ENCODE data around the gene SLAMF7.
"Not testable (repeated sequence)": the region's sequence is repeated elsewhere in the genome, so short reads cannot be mapped to it uniquely, and the experiment has no call there.

The SLAMF7 gene, protein sequence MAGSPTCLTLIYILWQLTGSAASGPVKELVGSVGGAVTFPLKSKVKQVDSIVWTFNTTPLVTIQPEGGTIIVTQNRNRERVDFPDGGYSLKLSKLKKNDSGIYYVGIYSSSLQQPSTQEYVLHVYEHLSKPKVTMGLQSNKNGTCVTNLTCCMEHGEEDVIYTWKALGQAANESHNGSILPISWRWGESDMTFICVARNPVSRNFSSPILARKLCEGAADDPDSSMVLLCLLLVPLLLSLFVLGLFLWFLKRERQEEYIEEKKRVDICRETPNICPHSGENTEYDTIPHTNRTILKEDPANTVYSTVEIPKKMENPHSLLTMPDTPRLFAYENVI

DNA sequence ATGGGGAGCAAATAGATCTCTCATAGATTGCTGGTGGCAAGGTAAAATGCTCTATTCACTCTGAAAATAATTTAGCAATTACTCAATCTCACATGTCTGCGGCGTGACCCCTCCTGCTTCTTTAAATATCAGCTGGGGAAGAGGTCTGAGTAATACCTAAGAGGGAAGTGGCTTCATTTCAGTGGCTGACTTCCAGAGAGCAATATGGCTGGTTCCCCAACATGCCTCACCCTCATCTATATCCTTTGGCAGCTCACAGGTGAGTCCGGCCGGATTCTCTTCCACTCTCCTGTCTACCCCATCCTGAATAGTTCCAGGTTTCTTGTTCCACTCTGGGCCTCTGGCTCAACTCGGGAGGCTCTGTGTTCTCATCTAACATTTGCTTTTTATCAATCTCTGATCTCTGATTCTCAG is at the start of gene SLAMF7:
Gene SLAMF7 (plus strand): TSS at position 150 of the 414 bp plus-strand sequence. CDS start 55 bp downstream, at position 205.
- DNase-seq, result peak in 1 of 2 donors; percentile 40

DNA sequence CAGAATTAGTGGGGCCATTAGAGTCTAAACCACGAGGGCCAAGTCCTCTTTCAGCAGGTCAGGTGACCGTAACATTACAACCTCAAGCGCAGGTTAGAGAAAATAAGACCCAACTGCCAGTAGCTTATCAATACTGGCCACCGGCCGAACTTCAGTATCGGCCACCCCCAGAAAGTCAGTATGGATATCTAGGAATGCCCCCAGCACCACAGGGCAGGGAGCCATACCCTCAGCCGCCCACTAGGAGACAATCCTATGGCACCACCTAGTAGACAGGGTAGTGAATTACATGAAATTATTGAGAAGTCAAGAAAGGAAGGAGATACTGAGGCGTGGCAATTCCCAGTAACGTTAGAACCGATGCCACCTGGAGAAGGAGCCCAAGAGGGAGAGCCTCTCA is 46.7 kb upstream of the SLAMF7 start:
- not testable (repeated sequence) for DNase-seq

DNA sequence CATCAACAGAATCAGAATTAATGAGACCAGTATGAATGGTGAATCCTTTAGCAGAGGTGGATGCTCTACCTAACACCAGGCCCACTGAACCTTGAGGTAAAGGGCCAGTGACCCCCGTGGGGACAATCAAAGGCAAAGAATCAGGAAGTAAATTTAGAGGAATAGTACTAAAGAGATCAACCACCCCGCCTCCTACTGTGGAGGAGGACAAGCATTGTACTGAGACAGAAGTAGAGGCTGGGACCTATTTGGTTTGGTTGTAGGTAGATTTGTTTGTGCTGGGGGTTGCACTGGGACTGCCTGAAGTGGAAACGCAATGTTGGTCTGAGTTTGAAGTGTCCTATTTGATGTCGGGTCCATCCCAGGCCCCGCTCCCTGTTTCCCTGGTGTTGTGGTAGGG is 36.9 kb upstream of the SLAMF7 start:
- DNase-seq, result no peak

DNA sequence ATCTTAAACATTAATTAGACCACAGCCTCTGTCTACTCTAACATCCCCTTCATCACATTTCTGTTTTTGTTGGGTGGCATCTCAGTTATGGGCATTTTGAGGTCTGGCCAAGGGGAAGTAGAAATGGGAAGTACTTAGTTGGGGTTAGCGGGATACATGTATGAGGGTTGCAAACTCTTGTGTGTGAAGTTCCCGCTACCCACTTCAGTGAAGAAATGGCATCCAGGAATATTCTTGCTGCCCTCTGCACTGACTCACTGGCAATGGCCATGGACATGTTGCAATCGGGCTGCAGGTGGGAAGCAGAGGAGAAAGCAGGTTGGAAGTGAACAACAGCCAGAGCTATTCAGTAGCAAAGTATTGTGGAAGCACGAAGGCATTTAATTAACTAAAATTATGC is 34.8 kb upstream of the SLAMF7 start:
- no peak for DNase-seq

DNA sequence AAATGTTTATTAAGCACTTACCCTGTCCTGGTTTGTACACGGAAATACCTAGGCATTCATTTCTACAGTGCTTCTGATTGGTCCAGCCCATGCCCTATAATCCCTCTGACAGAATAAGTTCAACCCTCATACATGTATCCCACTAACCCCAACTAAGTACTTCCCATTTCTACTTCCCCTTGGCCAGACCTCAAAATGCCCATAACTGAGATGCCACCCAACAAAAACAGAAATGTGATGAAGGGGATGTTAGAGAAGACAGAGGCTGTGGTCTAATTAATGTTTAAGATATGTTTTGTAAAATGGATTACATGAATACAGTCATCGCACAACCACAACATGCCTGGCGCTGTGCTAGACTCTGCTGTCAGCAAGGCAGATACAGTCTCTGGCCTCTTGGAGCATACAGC is 33.8 kb upstream of the SLAMF7 start:
- not testable (repeated sequence) for DNase-seq

DNA sequence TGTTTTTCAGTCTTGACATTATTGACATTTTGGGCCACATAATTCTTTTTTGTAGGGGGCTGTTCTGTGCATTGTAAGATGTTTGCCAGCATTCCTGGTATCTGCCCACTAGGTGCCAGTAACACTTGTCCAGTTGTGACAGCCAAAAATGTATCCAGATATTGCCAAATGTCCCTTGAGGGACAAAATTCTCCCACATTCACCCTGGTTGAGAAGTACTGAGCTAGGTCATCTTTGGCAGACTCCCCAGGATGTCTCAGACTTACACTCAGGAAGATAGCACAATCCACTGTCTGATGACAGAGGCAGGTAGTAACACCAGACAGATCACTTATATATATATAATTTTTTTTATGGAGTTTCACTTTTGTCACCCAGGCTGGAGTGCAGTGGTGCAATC is 33.3 kb upstream of the SLAMF7 start:
- DNase-seq, result no peak

DNA sequence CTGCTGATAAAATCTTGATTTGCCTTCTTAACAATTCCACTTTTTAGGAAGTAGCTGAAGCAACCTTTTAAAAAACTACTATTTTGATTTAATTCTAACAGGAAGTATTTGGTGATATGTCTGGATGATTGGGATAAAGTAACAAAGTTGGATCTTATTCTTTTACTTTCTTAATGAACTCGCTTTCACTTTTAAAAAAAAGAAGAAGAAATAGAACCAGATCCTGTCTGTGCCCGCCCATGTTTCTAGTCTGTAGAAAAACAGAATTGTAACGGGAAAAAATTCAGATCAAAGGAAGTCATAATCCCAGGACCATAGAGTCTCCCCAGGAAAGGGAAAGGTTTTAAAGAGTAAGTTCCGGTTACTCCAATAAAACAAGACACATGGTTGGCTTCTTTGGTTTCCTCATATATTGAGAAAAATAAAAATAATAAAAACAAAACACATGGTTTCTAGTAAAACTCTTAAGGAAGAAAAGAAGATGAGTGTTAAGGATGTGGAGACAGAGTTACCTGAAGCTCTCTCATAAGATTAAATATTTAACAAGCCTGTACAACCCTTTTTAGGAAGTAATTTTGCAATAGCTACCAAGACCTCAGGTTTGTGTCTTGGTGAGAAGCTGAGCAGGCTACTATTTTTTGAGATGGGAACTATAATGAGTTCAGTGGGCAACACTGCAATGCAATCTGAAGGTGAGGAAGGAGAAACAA is 32.4 kb upstream of the SLAMF7 start:
- no peak for DNase-seq

DNA sequence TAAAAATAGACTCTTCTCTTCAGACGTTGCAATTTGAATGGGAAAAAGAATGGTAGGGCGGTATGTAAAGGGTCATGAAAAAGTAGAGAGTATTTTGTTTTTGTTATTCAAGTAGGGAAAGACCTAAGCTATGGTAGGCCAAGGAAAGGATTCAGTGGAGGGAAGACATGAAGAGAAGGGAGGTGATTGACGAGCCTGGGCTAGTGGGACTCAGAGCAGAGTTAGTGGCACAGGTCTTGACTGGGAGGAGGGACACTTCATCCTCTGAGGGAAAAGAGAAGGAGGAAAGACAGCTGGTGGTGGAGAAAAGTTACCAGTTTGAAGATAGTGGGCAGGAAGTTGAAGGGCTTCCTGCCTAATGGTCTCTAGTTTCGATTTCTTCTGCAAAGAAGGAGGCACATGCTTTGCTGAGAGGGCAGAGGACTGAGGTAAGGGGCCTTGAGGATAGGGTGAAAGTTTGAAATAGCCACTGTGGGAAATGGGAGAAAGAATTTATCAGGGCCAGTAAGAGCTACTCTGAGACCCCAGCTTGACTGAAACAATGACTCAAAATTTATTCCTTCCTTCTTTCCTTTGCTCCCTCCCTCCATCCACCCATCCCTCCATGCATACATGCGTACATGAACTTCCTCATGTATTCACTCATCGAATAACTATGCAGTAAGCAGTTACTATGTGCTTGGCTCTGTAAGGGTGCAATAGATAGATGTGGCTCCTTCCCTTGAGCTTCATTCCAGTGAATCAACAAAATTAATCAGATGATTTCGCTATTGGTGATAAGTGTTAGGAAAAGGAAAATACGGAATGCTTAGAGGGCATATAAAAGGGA is 31.6 kb upstream of the SLAMF7 start:
- no peak for DNase-seq

DNA sequence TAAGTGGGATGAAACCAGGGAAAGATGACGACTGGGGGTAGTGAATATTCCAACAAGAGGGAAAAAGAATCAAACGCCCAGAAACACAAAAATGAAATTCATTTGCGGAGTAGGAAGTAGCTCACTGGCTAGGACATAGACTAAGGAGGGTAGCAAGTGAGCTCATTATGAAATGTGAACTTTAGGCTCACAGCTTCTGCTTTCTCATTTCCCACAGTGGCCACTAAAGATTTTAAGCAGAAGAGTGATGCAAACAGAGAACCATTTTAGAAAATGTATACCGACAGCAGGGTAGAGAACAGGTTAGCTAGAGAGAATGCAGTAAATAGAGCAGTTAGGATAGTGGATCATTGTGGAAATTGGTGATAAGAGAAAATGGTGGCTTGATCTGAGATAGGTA is 30.9 kb upstream of the SLAMF7 start:
- DNase-seq, result no peak

DNA sequence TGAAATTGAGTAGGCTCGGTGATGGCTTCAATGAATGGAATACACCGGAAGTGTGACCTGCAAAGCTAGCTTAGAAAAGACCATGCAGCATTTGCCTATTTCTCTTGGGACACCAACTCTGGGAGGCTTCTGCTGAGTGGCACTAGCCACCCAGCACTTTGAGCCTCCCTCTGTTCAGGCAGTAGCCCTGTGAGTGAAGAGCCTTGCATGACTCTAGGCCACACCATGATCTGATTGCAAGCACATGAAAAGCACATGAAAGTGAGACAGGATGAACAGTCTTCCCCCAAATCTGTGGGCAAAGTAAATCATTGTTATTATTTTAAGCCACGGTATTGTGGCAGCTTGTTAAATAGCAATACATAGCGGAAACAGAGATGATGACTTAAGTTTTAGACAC is 30.2 kb upstream of the SLAMF7 start:
- no peak for DNase-seq

DNA sequence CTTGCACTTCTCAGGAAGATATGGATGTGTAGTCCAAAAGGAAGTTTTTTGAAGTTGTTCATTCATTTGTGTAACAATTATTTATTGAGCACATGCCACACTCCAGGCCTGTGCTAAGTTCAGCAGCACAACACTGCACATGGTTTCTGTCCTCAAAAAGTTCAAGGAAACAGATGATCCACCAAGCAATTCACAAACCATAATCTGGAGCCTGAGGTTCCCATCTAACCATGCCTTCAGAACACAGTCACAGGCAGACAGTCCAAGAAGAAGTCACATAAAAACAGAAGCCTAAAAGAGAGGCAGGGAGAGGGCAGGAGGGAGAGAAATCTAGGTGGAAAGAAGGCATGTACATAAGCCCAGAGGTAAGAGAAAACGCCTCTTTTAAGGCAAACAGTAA is 29.3 kb upstream of the SLAMF7 start:
- DNase-seq, result no peak

DNA sequence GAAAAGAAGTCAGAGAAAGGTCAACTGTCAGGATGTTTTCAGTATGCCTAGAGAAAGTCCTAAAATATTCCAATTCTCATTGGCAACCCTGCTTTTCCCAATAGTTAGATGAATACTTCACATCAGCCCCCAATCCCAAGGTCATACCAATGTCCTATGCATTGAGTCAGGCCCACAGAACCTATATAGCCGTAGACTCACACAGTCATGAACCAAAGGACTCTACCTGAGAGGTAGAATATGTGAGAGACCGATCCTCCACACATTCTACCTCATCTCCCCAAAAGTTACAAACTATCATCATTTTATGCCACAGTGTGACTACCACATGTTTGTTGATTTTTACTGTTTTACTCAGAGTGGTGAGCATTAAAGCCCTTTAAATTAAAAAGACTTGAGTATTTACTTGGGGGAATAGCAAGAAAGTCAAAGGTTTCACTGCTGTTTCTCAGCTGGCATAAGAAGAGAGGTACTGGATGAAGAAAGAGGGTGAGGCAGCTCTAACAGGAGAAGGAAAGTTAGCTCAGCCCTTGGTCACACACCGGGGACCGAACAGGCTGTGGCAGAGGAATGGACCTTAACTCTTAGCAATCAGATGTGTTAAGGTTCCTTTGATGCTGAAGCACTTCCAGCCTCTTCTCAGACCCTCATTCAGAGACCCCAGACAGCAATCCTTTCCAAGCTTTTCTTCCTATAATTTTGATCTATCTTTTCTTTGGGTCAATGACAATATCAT is 28.4 kb upstream of the SLAMF7 start:
- DNase-seq, result no peak

DNA sequence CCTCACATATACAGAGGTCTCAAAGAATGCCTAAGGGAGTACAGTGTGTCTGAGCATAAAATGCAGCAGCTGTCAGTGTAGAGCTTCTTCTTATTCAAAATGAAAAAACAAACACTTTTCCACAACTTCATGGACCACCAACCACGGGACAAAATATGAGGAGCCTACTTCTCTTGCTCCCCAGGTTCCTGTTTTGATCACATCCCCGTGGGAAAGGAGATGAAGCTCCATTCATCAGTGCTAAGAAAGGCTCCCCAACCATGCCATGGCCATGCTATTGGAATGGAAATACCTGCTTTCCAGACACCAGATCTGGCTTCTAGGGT is 27.8 kb upstream of the SLAMF7 start:
- DNase-seq, result no peak

DNA sequence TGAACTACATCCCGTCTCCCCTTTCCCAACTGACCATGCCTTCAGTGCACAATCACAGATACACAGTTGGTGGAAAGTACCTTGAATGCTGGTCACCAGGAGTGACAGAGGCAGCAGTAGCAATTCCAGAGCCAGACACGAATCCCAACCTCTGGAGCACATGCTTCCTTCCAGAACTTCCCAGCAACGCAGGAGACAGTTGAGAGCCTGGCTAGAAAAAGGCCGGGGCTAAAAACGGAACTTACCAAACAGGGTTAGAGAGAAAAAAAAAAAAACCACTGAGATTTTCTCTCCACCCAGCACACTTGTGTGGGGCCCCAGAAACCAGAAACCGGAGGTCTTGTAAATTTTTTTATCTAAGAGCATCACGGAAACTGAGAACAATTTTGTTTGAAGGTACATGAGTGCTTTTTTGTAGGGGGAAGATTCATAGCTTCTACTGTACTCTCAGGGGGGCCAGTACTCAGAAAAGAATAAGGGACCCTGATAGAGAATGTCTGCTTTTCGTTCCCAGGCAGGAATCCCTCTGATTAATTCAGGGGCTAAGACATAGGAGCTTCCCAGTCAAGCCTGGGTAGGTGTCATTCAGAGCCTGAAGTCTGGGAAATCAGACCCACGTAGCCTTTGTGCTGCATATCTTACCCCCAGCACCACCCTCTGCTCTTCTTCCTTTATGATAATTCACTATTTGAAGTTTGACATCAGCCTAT is 27.3 kb upstream of the SLAMF7 start, which contains the start of gene CD48:
Gene CD48 (minus strand): TSS at position 221 of the 710 bp plus-strand sequence. CDS start 59 bp downstream, at position 162.
- peak; percentile 47 to 58 for DNase-seq

DNA sequence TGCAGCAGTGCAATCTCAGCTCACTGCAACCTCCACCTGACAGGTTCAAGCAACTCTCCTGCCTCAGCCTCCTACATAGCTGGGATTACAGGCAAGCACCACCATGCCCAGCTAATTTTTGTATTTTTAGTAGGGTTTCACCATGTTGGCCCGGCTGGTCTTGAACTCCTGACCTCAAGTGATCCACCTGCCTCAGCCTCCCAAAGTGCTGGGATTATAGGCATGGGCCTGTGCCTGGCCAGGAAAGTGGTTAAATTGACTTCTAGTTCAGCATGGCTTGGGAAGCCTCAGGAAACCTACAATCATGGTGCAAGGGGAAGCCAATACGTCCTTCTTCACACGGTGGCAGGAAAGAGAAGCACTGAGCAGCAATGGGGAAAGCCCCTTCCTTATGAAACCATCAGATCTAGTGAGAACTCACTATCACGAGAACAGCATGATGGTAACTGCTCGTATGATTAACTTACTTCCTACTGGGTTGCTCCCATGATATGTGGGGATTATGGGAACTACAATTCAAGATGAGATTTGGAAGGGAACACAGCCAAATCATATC is 26.4 kb upstream of the SLAMF7 start:
- peak in 1 of 2 donors; percentile 40 for DNase-seq

DNA sequence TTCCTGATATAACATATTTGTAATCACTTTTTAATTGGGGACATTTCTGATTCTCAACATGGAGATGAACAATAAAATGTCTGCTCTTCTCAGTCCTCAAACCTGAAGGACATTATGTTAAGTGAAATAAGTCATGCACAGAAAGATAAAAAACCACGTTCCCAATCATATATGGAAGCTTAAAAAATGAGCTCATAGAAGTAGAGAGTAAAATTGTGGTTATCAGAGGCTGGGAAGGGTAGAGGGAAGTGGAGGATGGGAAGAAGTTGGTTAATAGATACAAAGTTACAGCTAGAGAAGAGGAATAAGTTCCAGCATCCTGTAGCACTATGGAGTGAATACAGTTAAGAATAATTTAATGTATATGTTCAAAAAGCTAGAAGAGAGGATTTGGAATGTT is 25.9 kb upstream of the SLAMF7 start:
- no peak for DNase-seq

DNA sequence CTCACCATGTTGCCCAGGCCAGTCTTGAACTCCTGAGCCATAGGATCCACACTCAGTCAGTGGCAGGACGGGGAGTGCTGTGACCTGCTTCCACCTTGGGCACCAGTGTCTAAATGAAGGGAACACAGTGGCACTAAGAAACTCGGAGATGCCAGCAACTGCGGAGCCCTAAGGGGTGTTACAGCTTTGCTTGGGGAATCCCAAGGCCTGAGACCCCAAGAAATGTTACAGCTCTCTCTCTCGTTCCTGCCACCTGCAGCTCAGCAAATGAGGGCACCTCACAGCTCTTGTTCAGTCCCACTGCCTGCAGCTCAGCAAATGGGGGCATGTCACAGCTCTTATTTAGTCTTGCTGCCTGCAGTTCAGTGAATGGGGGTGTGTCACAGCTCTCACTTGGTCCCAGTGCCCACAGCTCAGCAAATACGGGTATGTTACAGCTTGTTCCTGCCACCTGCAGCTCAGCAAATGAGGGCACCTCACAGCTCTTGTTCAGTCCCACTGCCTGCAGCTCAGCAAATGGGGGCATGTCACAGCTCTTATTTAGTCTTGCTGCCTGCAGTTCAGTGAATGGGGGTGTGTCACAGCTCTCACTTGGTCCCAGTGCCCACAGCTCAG is 24.9 kb upstream of the SLAMF7 start:
- not testable (repeated sequence) for DNase-seq

DNA sequence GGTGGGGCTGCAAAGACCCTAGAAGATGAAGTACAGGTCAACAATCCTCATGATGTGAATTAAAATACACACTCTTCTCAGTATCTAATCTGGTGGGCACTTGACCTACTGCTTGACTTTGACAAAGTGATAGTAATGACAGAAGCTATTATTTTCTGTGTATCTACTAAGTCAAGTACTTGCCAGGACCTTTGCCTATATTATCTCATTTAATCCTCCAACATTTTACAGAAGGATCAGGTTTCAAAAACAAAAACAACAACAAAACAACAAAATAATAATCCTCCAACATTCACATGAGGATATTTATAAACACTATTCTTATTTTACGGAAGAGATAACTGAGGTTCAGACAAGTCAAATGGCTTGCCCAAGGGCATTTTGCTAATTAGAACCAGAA is 23.0 kb upstream of the SLAMF7 start:
- no peak for DNase-seq

DNA sequence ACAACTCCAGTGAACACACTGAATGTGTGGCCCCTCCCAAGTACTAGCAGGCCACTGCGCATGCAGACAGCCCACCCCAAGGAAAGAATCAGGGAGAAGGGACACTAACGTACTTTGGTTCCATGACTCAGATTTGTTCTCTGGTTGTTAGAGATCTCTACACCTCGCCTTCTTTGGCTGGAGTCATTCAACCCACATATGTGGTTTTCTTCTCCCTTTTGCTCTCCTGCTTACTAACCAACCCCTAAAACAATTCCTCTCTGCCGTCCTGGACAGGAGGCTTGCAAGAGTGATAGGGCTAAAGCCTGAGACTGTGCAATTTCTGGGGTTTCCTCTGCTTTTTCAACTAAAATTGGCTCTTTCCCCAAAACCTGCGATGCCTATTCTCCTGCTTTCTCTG is 21.7 kb upstream of the SLAMF7 start:
- DNase-seq, result no peak

DNA sequence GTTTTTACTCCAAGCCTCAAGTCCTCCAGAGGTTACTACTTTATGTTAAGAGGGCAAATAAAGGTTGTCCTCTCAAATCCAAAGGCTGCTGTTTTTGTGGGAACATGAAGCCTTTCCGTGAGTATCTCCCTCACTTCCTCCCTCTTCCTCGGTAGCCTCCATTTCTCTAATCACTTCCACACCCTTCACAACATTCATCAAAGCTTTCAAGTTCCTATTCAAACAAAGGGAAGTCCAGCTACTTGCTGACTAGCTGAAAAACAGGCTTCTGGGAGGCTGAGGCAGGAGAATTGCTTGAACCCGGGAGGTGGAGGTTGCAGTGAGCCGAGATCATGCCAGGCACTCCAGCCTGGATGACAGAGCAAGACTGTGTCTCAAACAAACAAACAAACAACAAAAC is 20.8 kb upstream of the SLAMF7 start:
- DNase-seq, result no peak

DNA sequence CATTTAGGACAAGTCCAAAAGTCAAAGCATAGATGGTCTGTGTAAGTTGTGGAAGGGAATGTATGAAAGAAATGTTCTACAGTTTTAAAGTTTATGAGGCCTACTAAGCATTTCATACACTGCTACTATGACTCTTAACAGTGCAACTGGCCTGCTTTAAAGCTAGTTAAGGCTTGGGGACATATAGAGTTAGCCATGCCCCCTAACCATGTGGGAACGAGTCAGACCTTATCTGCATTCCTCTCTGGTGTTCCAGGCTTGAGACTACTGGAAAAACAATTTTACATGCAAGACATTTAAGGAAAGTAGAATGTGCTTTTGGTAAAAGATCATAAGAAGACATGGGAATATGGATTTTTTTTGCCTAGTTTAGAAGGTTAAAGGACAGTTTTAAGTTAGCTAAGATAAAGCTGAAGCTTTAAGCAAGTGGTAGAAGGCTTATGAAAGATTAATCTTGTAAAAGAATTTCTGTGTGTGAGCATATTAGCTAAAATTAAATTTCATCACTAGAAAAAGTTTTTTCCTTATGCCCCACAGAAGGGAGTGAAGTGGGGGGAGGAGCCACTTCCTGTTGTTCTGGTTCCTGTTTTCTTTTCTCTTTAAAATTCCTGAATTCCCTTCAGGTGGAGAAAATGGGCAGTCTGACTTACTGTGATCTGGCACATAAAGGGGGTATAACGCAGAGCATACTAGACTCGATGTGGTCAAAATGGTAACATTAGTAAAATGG is 18.5 kb upstream of the SLAMF7 start:
- DNase-seq, result no peak

Measured in stimulated activated CD4-positive, alpha-beta T cell treated with anti-CD3 and anti-CD28 coated beads, Interleukin-2, amount 100 ng/mL, for 24 hours (primary cell).